ELR (cell line): ENCODE results near the gene BMP10.
"Not testable (repeated sequence)": the region's sequence is repeated elsewhere in the genome, so short reads cannot be mapped to it uniquely, and the experiment has no call there.

Experiments
- DNase-seq: peaks from one replicate; pipeline ENCODE4 v3.0.0-alpha.2; 2015; ENCODE audit warnings: low read depth

The BMP10 gene

GRCh38 chr2:68871159-68871764 lies at the start of gene BMP10:
Gene BMP10, minus strand, starts transcription at chr2:68871397. Its CDS starts 39 bp downstream, at chr2:68871358.
- DNase-seq, result no peak

GRCh38 chr2:68920481-68921170 lies 49.4 kb upstream of the BMP10 start:
- no peak for DNase-seq

- DNase-seq, result peak; percentile 26
Measured at GRCh38 chr2:68918497-68918896, 47.3 kb upstream of the BMP10 start.

- DNase-seq, result no peak
Measured at GRCh38 chr2:68917034-68917718, 46.0 kb upstream of the BMP10 start.

- no peak for DNase-seq
Measured at GRCh38 chr2:68916226-68916625, 45.0 kb upstream of the BMP10 start.

- DNase-seq, result no peak
Measured at GRCh38 chr2:68915393-68915792, 44.2 kb upstream of the BMP10 start.

GRCh38 chr2:68913359-68913758 lies 42.2 kb upstream of the BMP10 start:
- DNase-seq, result no peak

- no peak for DNase-seq
Measured at GRCh38 chr2:68912732-68913131, 41.5 kb upstream of the BMP10 start.

GRCh38 chr2:68912111-68912510 lies 40.9 kb upstream of the BMP10 start:
- DNase-seq, result no peak

- DNase-seq, result no peak
Measured at GRCh38 chr2:68911709-68912108, 40.5 kb upstream of the BMP10 start.

GRCh38 chr2:68911246-68911645 lies 40.0 kb upstream of the BMP10 start:
- DNase-seq, result no peak

GRCh38 chr2:68909793-68910674 lies 38.8 kb upstream of the BMP10 start:
- peak; percentile 83 for DNase-seq

GRCh38 chr2:68908392-68908970 lies 37.3 kb upstream of the BMP10 start:
- peak; percentile 71 for DNase-seq

- no peak for DNase-seq
Measured at GRCh38 chr2:68907920-68908253, 36.7 kb upstream of the BMP10 start.

GRCh38 chr2:68907232-68907919 lies 36.2 kb upstream of the BMP10 start:
- peak; percentile 15 for DNase-seq

- DNase-seq, result no peak
Measured at GRCh38 chr2:68906716-68907115, 35.5 kb upstream of the BMP10 start.

- DNase-seq, result peak; percentile 66
Measured at GRCh38 chr2:68905116-68905515, 33.9 kb upstream of the BMP10 start.

- DNase-seq, result no peak
Measured at GRCh38 chr2:68901561-68901960, 30.4 kb upstream of the BMP10 start.

GRCh38 chr2:68901199-68901514 lies 30.0 kb upstream of the BMP10 start:
- peak; percentile 67 for DNase-seq

- peak; percentile 30 for DNase-seq
Measured at GRCh38 chr2:68900496-68901198, 29.4 kb upstream of the BMP10 start.

- not testable (repeated sequence) for DNase-seq
Measured at GRCh38 chr2:68895981-68896380, 24.8 kb upstream of the BMP10 start.
